ENCODE results near the gene FAM9C.
A peak's percentile ranks its signal among the peaks of the same experiment; 100 is the strongest.
"Not testable (repeated sequence)": the region's sequence is repeated elsewhere in the genome, so short reads cannot be mapped to it uniquely, and the experiment has no call there.

Gene FAM9C
- total RNA-seq = 0 to 0.37 (median 0) reads per million in 4 experiments

- DNase-seq = no peak
These were observed at the start of gene FAM9C for GRCh38 chrX:13044441-13044840. Gene FAM9C, minus strand, starts transcription at chrX:13044620. Its CDS starts 831 bp downstream, at chrX:13043789.

GRCh38 chrX:13093529-13094140, 49.2 kb upstream of the FAM9C start:
- DNase-seq = no peak

DNA sequence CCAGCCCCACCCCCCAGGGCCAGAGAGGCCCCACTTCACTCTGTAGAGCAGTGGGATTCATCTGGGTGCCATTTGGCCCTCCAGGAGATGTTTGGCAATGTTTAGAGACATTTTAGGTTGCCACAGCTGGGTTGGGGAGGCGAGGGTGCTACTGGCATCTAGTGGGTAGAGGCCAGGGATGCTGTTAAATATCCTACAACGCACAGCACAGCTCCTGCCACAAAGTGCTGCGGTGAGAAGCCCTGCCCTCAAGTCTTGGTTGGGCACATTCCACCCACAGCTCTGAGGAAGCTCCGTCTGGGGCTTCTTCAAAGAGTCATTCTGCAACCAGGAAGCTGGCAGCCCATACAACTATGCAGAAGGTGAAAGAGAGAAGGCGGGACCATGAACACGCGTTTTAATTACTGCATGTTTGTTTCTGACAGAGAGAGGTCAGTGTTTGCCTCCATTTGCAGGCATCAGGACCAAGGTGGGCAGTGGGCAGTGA, 48.1 kb upstream of the FAM9C start:
- peak; percentile 50 for DNase-seq

- DNase-seq = no peak
These were observed 46.8 kb upstream of the FAM9C start for GRCh38 chrX:13091111-13091765.

DNA sequence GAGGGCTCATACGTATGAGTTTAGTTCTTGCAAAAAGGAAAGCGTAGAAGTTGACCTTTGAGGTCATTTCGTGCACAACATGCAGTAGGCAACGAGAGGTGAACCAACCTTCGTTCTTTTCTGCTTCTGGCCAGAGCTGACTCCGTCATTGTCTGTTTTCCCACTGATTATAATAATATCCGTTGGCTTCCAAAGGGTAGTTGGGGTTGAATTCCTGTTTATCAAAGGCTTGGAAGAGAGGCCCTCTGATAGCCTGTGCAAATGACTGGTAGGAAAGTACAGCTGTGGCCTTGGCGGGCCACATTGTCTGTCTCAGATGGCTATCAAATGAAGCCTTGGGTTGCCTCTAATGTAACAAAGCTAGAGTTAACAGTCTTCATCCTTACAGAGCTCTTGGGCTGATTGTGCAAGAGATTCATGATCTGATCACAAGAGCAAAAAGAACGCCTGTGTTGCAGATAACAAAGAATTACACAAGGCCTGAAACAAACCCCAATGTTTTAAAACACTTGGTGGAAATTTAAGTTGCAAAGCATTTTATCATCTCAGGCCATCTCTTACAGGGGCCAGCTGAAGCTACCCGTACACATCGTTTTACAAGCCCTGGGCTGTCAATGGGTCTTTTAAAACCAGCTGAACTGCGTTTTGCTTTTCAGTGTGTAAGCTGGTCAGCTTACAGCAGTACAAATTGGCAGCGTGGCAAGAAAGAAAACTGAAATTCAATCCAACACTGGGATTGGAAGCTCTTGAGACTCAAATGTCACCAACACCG, 46.1 kb upstream of the FAM9C start:
- DNase-seq = no peak

- DNase-seq = no peak
These were observed 45.6 kb upstream of the FAM9C start for GRCh38 chrX:13090027-13090338.

DNA sequence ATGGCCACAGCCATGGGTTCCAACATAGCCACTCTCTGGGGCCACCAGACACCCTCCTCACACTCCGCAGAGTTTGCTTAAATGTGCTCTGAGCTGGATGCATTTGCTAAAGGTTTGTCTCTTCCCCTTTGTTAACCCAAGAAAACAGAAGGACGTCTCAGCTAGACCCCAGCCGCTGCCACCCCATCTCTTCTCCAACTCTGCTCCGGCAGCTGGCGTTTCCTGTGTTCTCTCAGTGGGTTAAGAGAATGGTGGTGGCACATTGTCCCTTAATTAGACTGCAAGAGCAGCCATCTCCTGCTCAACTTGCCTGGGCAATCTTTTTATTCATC, 43.7 kb upstream of the FAM9C start:
- DNase-seq = no peak

DNA sequence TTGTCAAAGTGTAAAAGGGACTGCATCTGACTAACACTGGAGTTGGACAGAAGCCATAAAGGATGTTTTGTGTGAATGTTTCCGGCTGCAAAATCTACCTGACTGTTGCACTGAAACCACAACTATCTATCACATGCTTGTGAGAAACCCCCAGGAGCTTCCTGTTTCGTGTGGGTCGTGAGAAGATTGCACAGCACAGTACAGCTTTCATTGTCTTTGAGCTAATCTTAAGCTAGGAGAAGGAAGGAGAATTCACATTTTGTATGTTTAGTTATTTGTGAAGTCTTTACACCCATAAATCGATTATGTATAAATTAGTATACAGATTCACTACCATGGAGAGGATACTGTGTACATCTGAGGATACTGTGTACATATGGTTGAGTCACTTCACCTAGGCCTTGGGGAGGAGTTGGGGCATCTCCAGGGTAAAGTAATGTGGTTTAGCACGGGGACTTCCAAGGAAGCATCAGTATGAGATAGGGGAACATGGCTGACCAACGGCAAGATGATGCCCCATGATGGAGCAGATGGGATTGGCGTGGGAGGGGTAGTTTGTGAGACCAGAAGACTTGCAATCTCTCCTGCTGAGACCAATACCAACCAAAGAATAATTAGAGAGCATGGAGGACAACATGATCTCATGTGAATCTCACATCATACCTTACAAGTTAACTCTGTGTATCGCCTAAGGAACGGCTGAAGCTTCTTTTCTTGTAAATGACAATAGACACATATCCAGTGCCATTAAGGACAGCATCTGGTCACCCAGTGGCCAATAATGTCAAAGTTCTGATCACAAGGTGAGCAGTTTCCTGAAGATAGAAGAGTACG, 43.1 kb upstream of the FAM9C start:
- peak; percentile 34 for DNase-seq

DNA sequence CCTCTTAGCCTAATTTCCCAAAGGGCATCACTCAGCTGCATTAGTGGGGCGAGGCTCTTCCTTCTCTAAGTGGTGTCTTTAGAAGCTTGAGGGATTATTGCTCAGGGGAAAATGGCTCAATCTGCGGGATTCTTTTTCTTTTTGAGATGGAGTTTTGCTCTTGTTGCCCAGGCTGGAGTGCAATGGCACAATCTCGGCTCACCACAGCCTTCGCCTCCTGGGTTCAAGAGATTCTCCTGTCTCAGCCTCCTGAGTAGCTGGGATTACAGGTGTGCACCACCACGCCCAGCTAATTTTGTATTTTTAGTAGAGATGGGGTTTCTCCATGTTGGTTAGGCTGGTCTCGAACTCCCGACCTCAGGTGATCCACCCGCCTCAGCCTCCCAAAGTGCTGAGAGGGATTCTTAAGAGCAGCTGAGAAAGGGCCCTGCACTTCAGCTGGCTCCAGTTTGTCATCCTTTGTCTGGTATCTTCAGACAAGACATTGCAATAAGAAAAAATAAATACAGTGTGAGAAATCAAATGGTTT, 42.4 kb upstream of the FAM9C start:
- DNase-seq = not testable (repeated sequence)

- no peak for DNase-seq
These were observed 41.7 kb upstream of the FAM9C start for GRCh38 chrX:13086076-13086475.

- DNase-seq = peak; percentile 3
These were observed 41.1 kb upstream of the FAM9C start for GRCh38 chrX:13085526-13085925.

- DNase-seq = no peak
These were observed 40.2 kb upstream of the FAM9C start for GRCh38 chrX:13084611-13085010.

GRCh38 chrX:13083755-13084326, 39.4 kb upstream of the FAM9C start:
- DNase-seq = not testable (repeated sequence)

DNA sequence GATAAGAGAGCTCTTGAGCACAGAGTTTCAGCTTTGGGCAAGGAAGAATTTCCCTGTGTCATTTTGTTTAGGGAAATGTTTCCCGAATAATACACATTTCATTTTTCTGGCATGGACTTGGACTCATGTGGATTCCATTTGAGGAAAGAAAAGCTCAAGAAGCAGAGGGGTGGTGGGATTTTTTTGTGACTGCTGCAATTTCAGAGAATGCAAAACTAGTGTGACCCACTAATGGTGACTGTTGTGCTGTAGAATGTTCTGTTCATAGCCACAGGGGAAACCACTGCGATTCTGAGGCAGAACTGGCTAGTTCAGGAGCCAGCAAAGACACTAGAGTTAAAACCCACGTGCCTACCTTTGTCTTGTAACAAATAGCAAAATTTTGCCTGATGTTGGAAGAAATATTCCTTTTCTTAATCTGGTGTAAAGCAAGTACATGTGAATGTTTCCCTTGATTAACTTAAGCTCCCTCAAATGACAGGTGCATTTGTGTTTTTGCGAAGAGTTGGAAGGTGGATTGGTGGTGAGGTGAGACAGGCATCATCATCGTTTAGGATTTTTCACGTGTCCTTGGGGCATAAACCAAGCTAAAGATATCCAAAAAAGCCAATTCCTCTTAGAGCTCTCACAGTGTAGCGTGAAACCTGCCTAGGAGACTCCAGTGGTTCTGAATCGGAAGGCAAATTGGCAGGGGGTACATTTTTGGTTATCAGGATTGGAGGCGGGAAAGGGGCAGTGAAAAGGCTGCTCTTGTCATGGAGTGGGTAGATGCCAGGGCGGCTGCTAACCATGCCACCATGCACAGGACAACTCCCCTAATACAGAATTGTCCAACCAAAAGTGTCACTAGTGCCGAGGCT, 38.0 kb upstream of the FAM9C start:
- no peak for DNase-seq

- no peak for DNase-seq
These were observed 37.2 kb upstream of the FAM9C start for GRCh38 chrX:13081395-13082205.

DNA sequence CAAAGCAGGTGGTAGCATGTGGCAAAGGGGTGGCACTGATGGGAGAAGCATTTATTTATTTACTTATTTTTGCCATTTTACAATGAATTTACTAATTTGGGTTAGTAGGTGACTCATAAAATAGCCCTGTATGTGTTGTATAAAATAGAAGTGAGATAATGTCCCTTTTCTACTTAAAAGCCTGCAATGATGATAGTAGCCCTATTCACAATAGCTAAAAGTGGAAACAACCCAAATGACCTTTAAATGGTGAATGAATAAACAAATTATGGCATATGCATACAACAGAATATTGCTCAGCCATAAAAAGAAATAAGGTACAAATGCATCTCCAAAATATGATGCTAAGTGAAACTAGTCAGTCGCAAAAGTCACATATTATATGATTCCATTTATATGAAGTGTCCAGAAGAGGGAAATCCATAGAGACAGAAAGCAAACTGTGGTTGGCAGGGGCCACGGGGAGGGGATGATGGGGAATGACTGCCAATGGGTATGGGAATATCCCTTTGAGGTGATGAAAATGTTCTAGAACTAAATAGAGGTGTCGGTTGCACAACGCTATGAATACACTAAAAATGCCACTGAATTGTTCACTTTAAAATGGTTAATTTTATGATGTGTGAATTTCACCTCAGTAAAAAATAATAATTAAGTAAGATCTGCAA, 35.8 kb upstream of the FAM9C start:
- DNase-seq = no peak

DNA sequence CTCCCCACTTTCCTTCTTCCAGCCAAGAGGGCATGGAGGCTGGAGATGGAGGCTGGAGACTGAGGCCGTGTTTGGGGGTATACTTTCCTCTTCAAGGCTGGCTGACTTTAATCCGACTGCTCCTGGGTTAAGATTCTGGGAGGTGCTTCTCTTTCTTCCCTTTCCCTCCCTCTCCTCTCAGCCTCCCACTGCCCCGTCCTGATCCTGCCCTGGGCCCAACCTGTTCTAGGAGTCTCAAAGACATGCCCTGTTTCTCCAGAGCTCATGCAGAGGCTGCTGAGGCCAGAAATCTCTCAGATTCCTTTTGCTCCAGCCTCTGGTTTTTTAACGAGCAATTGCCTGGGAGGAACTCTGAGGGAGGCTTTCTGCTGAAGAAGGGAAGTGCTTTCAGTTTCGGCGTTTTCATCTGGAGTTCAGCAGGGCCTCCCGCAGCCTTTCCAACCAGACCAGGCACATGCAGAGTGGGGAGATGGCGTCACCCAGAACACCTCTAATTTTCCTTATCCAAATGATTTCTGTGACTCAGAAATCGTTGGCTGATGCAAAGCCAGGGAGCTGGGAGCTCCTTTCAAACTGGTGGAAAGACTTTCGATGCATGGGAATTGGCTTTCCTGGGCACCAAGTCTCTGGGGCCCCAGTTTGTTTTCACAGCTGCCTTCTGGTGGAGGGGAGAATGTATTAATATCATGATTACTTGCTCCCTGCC, 34.5 kb upstream of the FAM9C start:
- DNase-seq = no peak

DNA sequence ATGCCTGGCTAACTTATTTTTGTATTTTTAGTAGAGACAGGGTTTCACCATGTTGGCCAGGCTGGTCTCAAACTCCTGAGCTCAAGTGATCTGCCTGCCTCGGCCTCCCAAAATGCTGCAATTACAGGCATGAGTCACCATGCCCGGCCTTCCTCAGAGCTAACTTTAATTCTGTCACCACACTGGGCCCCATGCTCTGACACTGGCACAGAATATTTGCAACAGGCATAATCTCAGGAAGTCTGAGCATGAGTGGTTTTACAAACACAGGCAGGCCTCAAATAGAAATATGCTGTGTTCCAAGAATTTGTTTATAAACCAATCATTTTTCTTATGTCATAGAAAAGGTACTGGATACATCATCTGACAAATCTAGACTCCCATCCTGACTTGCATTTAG, 32.7 kb upstream of the FAM9C start:
- DNase-seq = no peak

Data from effector CD8-positive, alpha-beta T cell (primary cell).